HUES64 (cell line): ENCODE results near the gene PXDN.
"Not testable (repeated sequence)": the region's sequence is repeated elsewhere in the genome, so short reads cannot be mapped to it uniquely, and the experiment has no call there.

Source experiments
- H3K27ac ChIP-seq: 2 replicates; pipeline ENCODE4 v1.7.0; 2013; ENCODE audit warnings: low read depth, low read length, inconsistent platforms
- H3K27me3 ChIP-seq: 2 replicates; pipeline ENCODE4 v1.6.1; 2013; ENCODE audit warnings: mild to moderate bottlenecking, low read length; ENCODE audit not compliant: insufficient read depth
- H3K36me3 ChIP-seq: 2 replicates; pipeline ENCODE4 v1.6.1; 2013; ENCODE audit warnings: mild to moderate bottlenecking, low read length; ENCODE audit not compliant: insufficient read depth
- H3K4me1 ChIP-seq: 2 replicates; pipeline ENCODE4 v1.6.1; 2013; ENCODE audit warnings: mild to moderate bottlenecking, low read length, moderate library complexity; ENCODE audit not compliant: insufficient read depth
- H3K4me3 ChIP-seq: 2 replicates; pipeline ENCODE4 v1.5.1; 2013; ENCODE audit warnings: mild to moderate bottlenecking, low read length, moderate library complexity
- H3K9ac ChIP-seq: 2 replicates; pipeline ENCODE4 v1.6.1; 2013; ENCODE audit warnings: mild to moderate bottlenecking, low read depth, low read length
- H3K9me3 ChIP-seq: 2 replicates; pipeline ENCODE4 v1.6.1; 2013; ENCODE audit warnings: low read depth, low read length; ENCODE audit not compliant: insufficient read depth
- WGBS: fragments of 150-250, 120-280 bp; methylation state at CpG from one replicate; pipeline ENCODE4 v1.1.7; 2013; ENCODE audit warnings: missing lambda C conversion rate; 5-methylcytosine and 5-hydroxymethylcytosine counted together

PXDN gene

GRCh38 chr2:1685078-1685956 is 59.0 kb downstream of the PXDN start:
- no peak overlapping the region for H3K27ac ChIP-seq
- no peaks in the 10 kb centered on the region for H3K9me3 ChIP-seq
- H3K36me3 ChIP-seq = peaks cover 79% of the 10 kb centered on the region
- WGBS = 93% methylated on average over 36 of the region's 36 CpGs
- no peaks in the 10 kb centered on the region for H3K27me3 ChIP-seq
- peaks cover 14% of the 10 kb centered on the region; the same call in 1 of the 2 replicates for H3K4me1 ChIP-seq
- no peak overlapping the region for H3K4me3 ChIP-seq
- H3K9ac ChIP-seq = no peak overlapping the region

GRCh38 chr2:1683297-1683696 is 61.0 kb downstream of the PXDN start:
- no peak overlapping the region for H3K27ac ChIP-seq
- H3K9me3 ChIP-seq = no peaks in the 10 kb centered on the region
- H3K4me1 ChIP-seq = peaks cover 14% of the 10 kb centered on the region; the same call in 1 of the 2 replicates
- H3K36me3 ChIP-seq = peaks cover 80% of the 10 kb centered on the region
- H3K4me3 ChIP-seq = no peak overlapping the region
- 98% methylated on average over 1 of the region's 1 CpG for WGBS
- H3K9ac ChIP-seq = no peak overlapping the region
- H3K27me3 ChIP-seq = no peaks in the 10 kb centered on the region

- H3K27me3 ChIP-seq = no peaks in the 10 kb centered on the region
- H3K36me3 ChIP-seq = peaks cover 79% of the 10 kb centered on the region
- H3K9me3 ChIP-seq = no peaks in the 10 kb centered on the region
- no peak overlapping the region for H3K4me3 ChIP-seq
- peaks cover 13% of the 10 kb centered on the region; the same call in 1 of the 2 replicates for H3K4me1 ChIP-seq
- H3K27ac ChIP-seq = no peak overlapping the region
- H3K9ac ChIP-seq = no peak overlapping the region
Measured at GRCh38 chr2:1682181-1682440, 62.2 kb downstream of the PXDN start.

- peaks cover 7% of the 10 kb centered on the region; the same call in 1 of the 2 replicates for H3K4me1 ChIP-seq
- WGBS = 94% methylated on average over 20 of the region's 20 CpGs
Measured at GRCh38 chr2:1681323-1682180, 62.8 kb downstream of the PXDN start.

GRCh38 chr2:1681017-1681318 is 63.3 kb downstream of the PXDN start:
- Histone ChIP-seq H3K27me3 (no peaks in the 10 kb centered on the region), H3K4me3 (no peak overlapping the region), H3K9me3 (no peaks in the 10 kb centered on the region), H3K9ac (no peak overlapping the region), H3K27ac (no peak overlapping the region), H3K36me3 (peaks cover 79% of the 10 kb centered on the region), H3K4me1 (peaks cover 1% of the 10 kb centered on the region; the same call in 1 of the 2 replicates)
- WGBS = 97% methylated on average over 3 of the region's 3 CpGs

More at GRCh38 chr2:1681323-1682180, 62.8 kb downstream of the PXDN start:
- no peak overlapping the region for H3K27ac ChIP-seq
- H3K27me3 ChIP-seq = no peaks in the 10 kb centered on the region
- peaks cover 79% of the 10 kb centered on the region for H3K36me3 ChIP-seq
- no peak overlapping the region for H3K9ac ChIP-seq
- no peaks in the 10 kb centered on the region for H3K9me3 ChIP-seq
- H3K4me3 ChIP-seq = no peak overlapping the region

GRCh38 chr2:1680222-1681016 is 63.9 kb downstream of the PXDN start:
- Histone ChIP-seq H3K27me3 (no peaks in the 10 kb centered on the region), H3K9me3 (no peaks in the 10 kb centered on the region), H3K36me3 (peaks cover 84% of the 10 kb centered on the region), H3K9ac (no peak overlapping the region), H3K4me3 (no peak overlapping the region), H3K4me1 (no peaks in the 10 kb centered on the region), H3K27ac (no peak overlapping the region)
- WGBS = 96% methylated on average over 33 of the region's 33 CpGs

- H3K9me3 ChIP-seq, H3K4me3 ChIP-seq, H3K9ac ChIP-seq, H3K27me3 ChIP-seq, H3K27ac ChIP-seq, H3K4me1 ChIP-seq: not testable (repeated sequence)
- peaks cover 89% of the 10 kb centered on the region for H3K36me3 ChIP-seq
- WGBS = 97% methylated on average over 11 of the region's 11 CpGs
Measured at GRCh38 chr2:1679488-1680039, 64.8 kb downstream of the PXDN start.

- not testable (repeated sequence) for H3K4me3 ChIP-seq, H3K27ac ChIP-seq, H3K9me3 ChIP-seq, H3K27me3 ChIP-seq, H3K9ac ChIP-seq, H3K4me1 ChIP-seq
- 94% methylated on average over 7 of the region's 7 CpGs for WGBS
- H3K36me3 ChIP-seq = peaks cover 89% of the 10 kb centered on the region
Measured at GRCh38 chr2:1679065-1679464, 65.2 kb downstream of the PXDN start.

GRCh38 chr2:1678609-1679008 is 65.7 kb downstream of the PXDN start:
- 93% methylated on average over 14 of the region's 14 CpGs for WGBS

GRCh38 chr2:1677821-1678165 is 66.5 kb downstream of the PXDN start:
- WGBS = 97% methylated on average over 12 of the region's 12 CpGs
- Histone ChIP-seq H3K9ac (no peak overlapping the region), H3K27ac (no peak overlapping the region), H3K27me3 (no peaks in the 10 kb centered on the region), H3K4me3 (no peak overlapping the region), H3K9me3 (no peaks in the 10 kb centered on the region), H3K36me3 (peaks cover 93% of the 10 kb centered on the region), H3K4me1 (no peaks in the 10 kb centered on the region)

More at GRCh38 chr2:1678609-1679008, 65.7 kb downstream of the PXDN start:
- H3K36me3 ChIP-seq = peaks cover 90% of the 10 kb centered on the region
- H3K9ac ChIP-seq = no peak overlapping the region
- no peaks in the 10 kb centered on the region for H3K27me3 ChIP-seq
- H3K9me3 ChIP-seq = no peaks in the 10 kb centered on the region
- H3K27ac ChIP-seq = no peak overlapping the region
- no peaks in the 10 kb centered on the region for H3K4me1 ChIP-seq
- H3K4me3 ChIP-seq = no peak overlapping the region
